Fibroblast of lung (primary cell): ENCODE data around the gene NHERF1. TPM values are rescaled to one million over a fixed set of nuclear protein-coding genes. Genes with fewer than 3 reads are reported as not detected.

ENCODE experiments used
- DNase-seq, 2 donors: peaks; one replicate each; pipeline versions ENCODE4 v3.0.0 to v3.0.0-alpha.2; 2010; ENCODE audit warnings: low read depth in 2 of 2
- H2AFZ ChIP-seq: 2 replicates; pipeline ENCODE4 v1.5.1; 2012; ENCODE audit warnings: low read length, control low read depth, inconsistent platforms
- H3K27ac ChIP-seq: 2 replicates; pipeline ENCODE4 v1.5.1; 2011; ENCODE audit warnings: low read length, control low read depth; ENCODE audit not compliant: insufficient read depth
- H3K27me3 ChIP-seq: 2 replicates; pipeline ENCODE4 v1.5.1; 2011; ENCODE audit warnings: mild to moderate bottlenecking, low read length; ENCODE audit not compliant: control insufficient read depth, insufficient read depth
- H3K36me3 ChIP-seq: 2 replicates; pipeline ENCODE4 v1.5.1; 2011; ENCODE audit warnings: low read length; ENCODE audit not compliant: control insufficient read depth, insufficient read depth
- H3K4me1 ChIP-seq: 2 replicates; pipeline ENCODE4 v1.5.1; 2011; ENCODE audit warnings: low read length; ENCODE audit not compliant: control insufficient read depth, insufficient read depth; ENCODE audit errors: extremely low read depth
- H3K4me2 ChIP-seq: 2 replicates; pipeline ENCODE4 v1.5.1; 2011; ENCODE audit warnings: low read length, control low read depth; ENCODE audit not compliant: insufficient read depth; ENCODE audit errors: extremely low read depth
- H3K4me3 ChIP-seq, 4 experiments: fragments of 200-600 bp in 1 of 4; sonication (generic) in 1 of 4; replicated peaks in 1 of 4; 2 replicates each; pipeline ENCODE4 v1.5.1; 2011 to 2016; ENCODE audit warnings: low read length in 4 of 4, low read depth in 3 of 4, mild to moderate bottlenecking in 3 of 4, control low read depth in 2 of 4, inconsistent platforms in 1 of 4, mixed read lengths in 1 of 4; ENCODE audit not compliant: insufficient read depth in 1 of 4; ENCODE audit errors: control extremely low read depth in 1 of 4
- H3K79me2 ChIP-seq: 2 replicates; pipeline ENCODE4 v1.5.1; 2012; ENCODE audit warnings: mild to moderate bottlenecking, low read length, inconsistent platforms; ENCODE audit not compliant: control insufficient read depth, insufficient read depth
- H3K9ac ChIP-seq: 2 replicates; pipeline ENCODE4 v1.5.1; 2011; ENCODE audit warnings: mild to moderate bottlenecking, low read length, control low read depth; ENCODE audit not compliant: insufficient read depth
- H3K9me3 ChIP-seq: 2 replicates; pipeline ENCODE4 v1.5.1; 2012; ENCODE audit warnings: low read depth, low read length; ENCODE audit not compliant: control insufficient read depth, insufficient read depth
- H4K20me1 ChIP-seq: 2 replicates; pipeline ENCODE4 v1.5.1; 2011; ENCODE audit warnings: low read length; ENCODE audit not compliant: control insufficient read depth, insufficient read depth; ENCODE audit errors: extremely low read depth
- EZH2 ChIP-seq: IDR thresholded peaks from 2 replicates; pipeline ENCODE4 v1.5.1; 2012; ENCODE audit warnings: low read length, control low read depth, mild to moderate bottlenecking; ENCODE audit errors: missing control alignments
- polyA plus RNA-seq, 2 donors: library from polyadenylated mRNA; depleted of rRNA in 1 of 2; stranded (reverse) in 1 of 2; unstranded in 1 of 2; fragments of >200 nt; gene quantifications; 2 replicates each; pipeline ENCODE4 v1.2.1, GENCODE V29; 2011 to 2012; ENCODE audit warnings: missing spikeins in 1 of 2
- total RNA-seq: library from RNA; depleted of rRNA; stranded (reverse); fragments of >200 nt; gene quantifications from 2 replicates; pipeline ENCODE4 v1.2.1, GENCODE V29; 2014
- TF ChIP-seq, protein P1 (sequence below), 2 donors: IDR thresholded peaks in 1 of 2; conservative IDR thresholded peaks in 1 of 2; 1 replicate in 1 of 2; 2 replicates in 1 of 2; pipeline ENCODE4 v1.5.1; 2011 to 2012; ENCODE audit warnings: low read length in 2 of 2, control low read depth in 1 of 2, inconsistent platforms in 1 of 2, low read depth in 1 of 2, mild to moderate bottlenecking in 1 of 2

NHERF1 gene
- total and polyA plus RNA-seq, 2 donors (not counting 1 experiment from before 2014, with no cell fraction given) = 10.2 to 13.9 TPM

DNA sequence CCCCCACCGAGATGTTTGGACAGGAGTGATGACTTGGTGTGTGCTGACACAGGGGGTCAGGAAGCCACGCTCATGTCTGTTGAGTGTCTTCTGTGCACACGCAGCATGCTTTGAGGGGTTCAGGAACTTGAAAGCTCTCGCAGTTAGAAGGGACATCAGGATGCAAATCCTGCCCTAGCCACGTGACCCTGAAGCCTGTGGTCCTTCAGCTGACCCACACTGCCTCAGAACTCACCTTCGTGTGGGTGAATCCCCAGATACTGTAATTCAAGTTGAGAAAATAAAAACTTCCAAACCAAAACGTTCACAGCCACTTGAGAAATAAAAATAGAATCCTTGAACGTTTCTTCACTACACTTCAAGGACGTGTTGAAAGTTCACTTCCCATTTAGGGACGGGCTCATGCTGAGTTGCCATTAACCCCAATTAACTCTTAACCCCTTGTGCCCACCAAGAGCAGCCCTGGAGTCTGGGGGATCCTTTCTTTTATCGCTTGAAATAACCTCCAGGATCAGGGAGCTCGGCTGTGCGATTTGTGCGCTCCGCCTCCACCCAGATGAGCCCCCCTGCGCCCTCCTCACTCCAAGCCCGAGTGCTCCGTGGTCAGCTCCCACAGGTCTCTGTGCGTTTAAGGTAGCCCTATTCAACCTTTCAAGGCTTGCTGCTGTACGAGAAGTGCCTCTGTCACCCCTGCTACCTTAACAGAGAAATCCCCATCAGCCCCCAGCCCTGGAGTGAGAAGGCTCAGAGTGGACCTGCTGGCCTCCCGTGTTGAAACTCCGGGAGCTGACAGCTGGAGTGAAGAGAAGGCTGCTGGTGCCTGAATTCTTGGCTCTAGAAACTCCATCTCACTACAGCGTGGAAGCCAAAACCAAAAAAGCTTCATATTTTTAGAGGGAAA lies 63.9 kb downstream of the NHERF1 start:
- TF ChIP-seq EZH2 = no peak
- TF ChIP-seq, protein P1, sequence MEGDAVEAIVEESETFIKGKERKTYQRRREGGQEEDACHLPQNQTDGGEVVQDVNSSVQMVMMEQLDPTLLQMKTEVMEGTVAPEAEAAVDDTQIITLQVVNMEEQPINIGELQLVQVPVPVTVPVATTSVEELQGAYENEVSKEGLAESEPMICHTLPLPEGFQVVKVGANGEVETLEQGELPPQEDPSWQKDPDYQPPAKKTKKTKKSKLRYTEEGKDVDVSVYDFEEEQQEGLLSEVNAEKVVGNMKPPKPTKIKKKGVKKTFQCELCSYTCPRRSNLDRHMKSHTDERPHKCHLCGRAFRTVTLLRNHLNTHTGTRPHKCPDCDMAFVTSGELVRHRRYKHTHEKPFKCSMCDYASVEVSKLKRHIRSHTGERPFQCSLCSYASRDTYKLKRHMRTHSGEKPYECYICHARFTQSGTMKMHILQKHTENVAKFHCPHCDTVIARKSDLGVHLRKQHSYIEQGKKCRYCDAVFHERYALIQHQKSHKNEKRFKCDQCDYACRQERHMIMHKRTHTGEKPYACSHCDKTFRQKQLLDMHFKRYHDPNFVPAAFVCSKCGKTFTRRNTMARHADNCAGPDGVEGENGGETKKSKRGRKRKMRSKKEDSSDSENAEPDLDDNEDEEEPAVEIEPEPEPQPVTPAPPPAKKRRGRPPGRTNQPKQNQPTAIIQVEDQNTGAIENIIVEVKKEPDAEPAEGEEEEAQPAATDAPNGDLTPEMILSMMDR (conservative IDR thresholded peaks at IDR 0.05 in 1 of 2, IDR thresholded peaks at IDR 0.05 in 1 of 2; ENCODE audit: low read depth in 1 of 2, low read length in 2 of 2) = no peak
- H3K27me3 ChIP-seq = no peaks in the 10 kb centered on the region
- H3K79me2 ChIP-seq = no peaks in the 10 kb centered on the region
- DNase-seq = no peak
- H3K4me3 ChIP-seq = no peak overlapping the region
- H3K9ac ChIP-seq = no peak overlapping the region
- H4K20me1 ChIP-seq = no peaks in the 10 kb centered on the region
- H3K4me1 ChIP-seq = no peaks in the 10 kb centered on the region
- H3K36me3 ChIP-seq = peaks cover 1% of the 10 kb centered on the region
- H3K4me2 ChIP-seq = no peak overlapping the region
- no peaks in the 10 kb centered on the region for H3K9me3 ChIP-seq
- H3K27ac ChIP-seq = no peak overlapping the region
- H2AFZ ChIP-seq = no peak overlapping the region

DNA sequence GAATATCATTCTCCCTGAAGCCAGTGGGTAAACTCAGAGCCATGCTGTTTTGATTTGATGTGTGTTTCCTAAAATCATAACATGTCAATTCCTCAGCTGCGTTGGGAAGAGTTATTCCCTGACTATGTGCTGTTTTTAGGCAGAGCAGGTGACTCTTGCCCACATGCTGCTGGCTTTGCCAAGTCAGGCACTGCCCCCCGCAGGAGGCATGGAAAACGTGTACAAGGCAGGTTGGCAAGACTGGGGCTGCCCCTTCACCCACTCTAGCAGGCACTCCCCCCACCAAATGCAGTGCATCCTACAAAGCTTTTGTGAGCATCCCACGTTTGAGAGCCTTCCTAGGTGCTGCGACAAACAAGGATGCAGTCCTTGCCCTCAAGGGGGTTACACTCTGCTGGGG lies 66.0 kb downstream of the NHERF1 start:
- Histone ChIP-seq H2AFZ (no peak overlapping the region), H3K4me3 (no peak overlapping the region), H3K27ac (no peak overlapping the region), H3K4me1 (no peaks in the 10 kb centered on the region), H3K4me2 (no peak overlapping the region), H3K36me3 (peaks cover 1% of the 10 kb centered on the region), H3K27me3 (no peaks in the 10 kb centered on the region), H3K9ac (no peak overlapping the region), H3K9me3 (no peaks in the 10 kb centered on the region), H4K20me1 (no peaks in the 10 kb centered on the region), H3K79me2 (no peaks in the 10 kb centered on the region)
- TF ChIP-seq, protein P1 (conservative IDR thresholded peaks at IDR 0.05 in 1 of 2, IDR thresholded peaks at IDR 0.05 in 1 of 2; ENCODE audit: low read depth in 1 of 2, low read length in 2 of 2) = no peak
- no peak for TF ChIP-seq EZH2
- no peak for DNase-seq

DNA sequence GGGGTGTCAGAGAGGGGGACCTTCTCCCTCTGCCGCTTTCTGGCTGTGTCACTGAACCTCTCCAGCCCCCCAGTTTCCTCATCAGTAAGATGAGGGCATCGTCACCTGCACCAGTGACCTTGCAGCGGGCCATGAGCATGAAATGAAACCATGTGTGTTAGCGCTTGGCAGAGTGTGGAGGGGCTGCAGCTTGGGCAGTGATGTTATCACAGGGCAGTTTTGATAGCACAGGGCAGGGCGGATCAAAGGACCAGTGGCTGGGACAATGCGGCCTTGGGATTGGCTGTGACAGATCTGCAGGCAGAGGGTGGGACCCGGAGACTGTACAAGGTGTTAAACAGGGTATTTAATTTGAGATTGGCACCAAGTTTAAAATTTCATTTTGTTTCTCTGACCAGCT lies 66.6 kb downstream of the NHERF1 start:
- no peak overlapping the region for H3K27ac ChIP-seq
- no peaks in the 10 kb centered on the region for H3K79me2 ChIP-seq
- H3K9ac ChIP-seq = no peak overlapping the region
- no peaks in the 10 kb centered on the region for H4K20me1 ChIP-seq
- no peaks in the 10 kb centered on the region for H3K27me3 ChIP-seq
- no peak overlapping the region for H3K4me3 ChIP-seq
- H3K4me2 ChIP-seq = no peak overlapping the region
- H3K36me3 ChIP-seq = peaks cover under 1% of the 10 kb centered on the region
- H2AFZ ChIP-seq = no peak overlapping the region
- DNase-seq = no peak
- TF ChIP-seq, protein P1 (conservative IDR thresholded peaks at IDR 0.05 in 1 of 2, IDR thresholded peaks at IDR 0.05 in 1 of 2; ENCODE audit: low read depth in 1 of 2, low read length in 2 of 2) = no peak
- no peak for TF ChIP-seq EZH2
- H3K9me3 ChIP-seq = no peaks in the 10 kb centered on the region
- no peaks in the 10 kb centered on the region for H3K4me1 ChIP-seq
